Right lobe of liver (tissue), 6 donors: ENCODE data around the gene HIPK3. TPM values are rescaled to one million over a fixed set of nuclear protein-coding genes. Genes with fewer than 3 reads are reported as not detected.

ENCODE experiments used
- ATAC-seq, 4 donors: fragments of 200-7000 bp; cut with Tn5 transposase; one replicate each; pipeline ENCODE4 v1.9.1; 2020; ENCODE audit warnings: mild to moderate bottlenecking in 4 of 4, moderate library complexity in 4 of 4
- DNase-seq, 3 donors: peaks; one replicate each; pipeline ENCODE4 v3.0.0-alpha.2; 2020
- H3K27ac ChIP-seq, 3 donors: fragments of 200-600 bp; one replicate each; pipeline ENCODE4 v1.8.0; 2022
- H3K27me3 ChIP-seq, 2 donors: fragments of 200-600 bp; one replicate each; pipeline ENCODE4 v1.8.0; 2022
- H3K36me3 ChIP-seq, 4 donors: fragments of 200-600 bp; sonication (generic) in 1 of 4; one replicate each; pipeline versions ENCODE4 v1.5.1 to v1.8.0; 2017 to 2022; ENCODE audit warnings: control low read depth in 1 of 4
- H3K4me1 ChIP-seq, 4 donors: fragments of 200-600 bp; sonication (generic) in 1 of 4; one replicate each; pipeline versions ENCODE4 v1.5.1 to v1.8.0; 2017 to 2022; ENCODE audit warnings: control low read depth in 1 of 4
- H3K4me3 ChIP-seq, 3 donors: fragments of 200-600 bp; one replicate each; pipeline ENCODE4 v1.8.0; 2022
- H3K9me3 ChIP-seq, 4 donors: fragments of 200-600 bp; sonication (generic) in 1 of 4; one replicate each; pipeline versions ENCODE4 v1.5.1 to v1.8.0; 2017 to 2022; ENCODE audit warnings: control low read depth in 1 of 4
- POLR2A ChIP-seq: fragments of 450-650 bp; IDR thresholded peaks from one replicate; pipeline ENCODE4 v1.6.1; 2017; ENCODE audit warnings: antibody characterized with exemption, mild to moderate bottlenecking
- WGBS: methylation state at CpG from one replicate; pipeline ENCODE4 v1.1.6; 2018; ENCODE audit warnings: low coverage, low lambda C conversion rate; ENCODE audit not compliant: insufficient coverage; ENCODE audit errors: missing lambda C conversion rate; 5-methylcytosine and 5-hydroxymethylcytosine counted together
- intact Hi-C, 2 donors: fragments of 100-400 bp; cut with DNase I; formaldehyde crosslinking; loops; one replicate each; pipeline versions ENCODE4 v1.11.2 to v1.14.1; 2022
- long read RNA-seq: library from polyadenylated mRNA; unstranded; transcript quantifications from one replicate; pipeline ENCODE4 v2.0.0, GENCODE V29; 2019
- total RNA-seq, 6 experiments: library from RNA; depleted of rRNA in 2 of 6; stranded (reverse); fragments of >200 nt in 2 of 6; fragmentation: NEBNext Ultra II Directional in 3 of 6; extraction: Animal tissue kit (Norgen Biotek cat#: 25700) in 3 of 6; gene quantifications; one replicate each; pipeline versions ENCODE4 v1.1.0 to v1.2.4, GENCODE V29; 2016 to 2023
- TF ChIP-seq, protein P1 (sequence below), 4 donors: fragments of 200-600 bp in 3 of 4; fragments of 450-650 bp in 1 of 4; IDR thresholded peaks; one replicate each; pipeline versions ENCODE4 v1.5.1 to v1.8.0; 2016 to 2022; ENCODE audit warnings: antibody characterized with exemption in 4 of 4, mild to moderate bottlenecking in 2 of 4
- donor health status: DM: no; HTN: yes; CAD: no.
- donor health status: DM: no; HTN: no; CAD: no.
- donor health status: DM: no; HTN: no; CAD: no.
- donor health status: DM: no; HTN: yes; CAD: no.
- donor health status: DM: no; HTN: yes; CAD: no.

Gene HIPK3
- total RNA-seq: 10 to 100 TPM; 33.3 to 56.4 (median 38.1) TPM
- long read RNA-seq, partial matches to known transcripts: 0 of 2 reads
- long read RNA-seq, other reads (novel, unspliced or antisense): 0 of 2 reads

DNA sequence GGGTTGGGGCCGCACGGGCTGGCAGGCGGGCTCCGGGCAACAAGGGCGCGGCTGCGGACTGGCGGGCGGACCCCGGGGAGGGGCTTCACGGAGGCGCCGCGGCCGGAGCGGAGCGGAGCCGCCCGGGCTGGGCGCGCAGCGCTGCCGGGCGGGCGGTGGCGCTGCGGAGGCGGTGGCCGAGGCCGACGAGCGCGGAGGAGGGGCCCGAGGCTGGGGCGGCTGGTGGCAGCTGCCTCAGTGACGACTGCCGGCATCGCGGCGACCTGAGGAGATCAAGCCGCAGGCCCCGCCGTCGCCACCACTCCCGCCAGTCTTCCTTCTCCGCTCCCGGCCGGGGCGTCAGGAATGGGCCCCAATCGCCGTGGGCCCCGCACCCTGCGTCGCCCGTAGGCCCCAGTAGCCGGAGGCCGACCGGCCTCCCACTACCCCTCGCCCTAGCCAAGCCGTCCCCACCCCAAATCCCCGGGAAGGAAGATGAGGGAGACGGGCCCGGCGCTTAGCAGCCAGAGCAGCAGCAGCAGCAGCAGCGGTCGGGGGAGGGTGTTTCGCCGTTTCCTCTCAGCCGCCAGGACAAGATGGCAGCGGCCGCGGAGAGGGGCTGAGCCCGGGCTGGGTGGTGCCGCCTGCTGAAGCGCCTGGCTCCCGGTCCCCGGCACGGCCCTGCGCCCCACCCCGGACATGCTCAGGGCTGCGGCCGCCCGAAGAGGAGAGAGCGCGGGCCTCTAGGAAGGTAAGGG is at the start of gene HIPK3:
TSS of gene HIPK3 (plus strand) at position 222 of the 737 bp plus-strand sequence.
- peaks cover 0 to 22% (median 8%) of the 10 kb centered on the region in 4 donors for H3K4me1 ChIP-seq
- peak within 1 kb of the TSS; percentile 79 to 89 (median 83) for H3K4me3 ChIP-seq
- no peaks in the 10 kb centered on the region for H3K27me3 ChIP-seq
- no peaks in the 10 kb centered on the region for H3K36me3 ChIP-seq
- no CpG with 5 or more reads among the region's 85 CpGs for WGBS
- peak; percentile 95 for TF ChIP-seq POLR2A
- TF ChIP-seq, protein P1, sequence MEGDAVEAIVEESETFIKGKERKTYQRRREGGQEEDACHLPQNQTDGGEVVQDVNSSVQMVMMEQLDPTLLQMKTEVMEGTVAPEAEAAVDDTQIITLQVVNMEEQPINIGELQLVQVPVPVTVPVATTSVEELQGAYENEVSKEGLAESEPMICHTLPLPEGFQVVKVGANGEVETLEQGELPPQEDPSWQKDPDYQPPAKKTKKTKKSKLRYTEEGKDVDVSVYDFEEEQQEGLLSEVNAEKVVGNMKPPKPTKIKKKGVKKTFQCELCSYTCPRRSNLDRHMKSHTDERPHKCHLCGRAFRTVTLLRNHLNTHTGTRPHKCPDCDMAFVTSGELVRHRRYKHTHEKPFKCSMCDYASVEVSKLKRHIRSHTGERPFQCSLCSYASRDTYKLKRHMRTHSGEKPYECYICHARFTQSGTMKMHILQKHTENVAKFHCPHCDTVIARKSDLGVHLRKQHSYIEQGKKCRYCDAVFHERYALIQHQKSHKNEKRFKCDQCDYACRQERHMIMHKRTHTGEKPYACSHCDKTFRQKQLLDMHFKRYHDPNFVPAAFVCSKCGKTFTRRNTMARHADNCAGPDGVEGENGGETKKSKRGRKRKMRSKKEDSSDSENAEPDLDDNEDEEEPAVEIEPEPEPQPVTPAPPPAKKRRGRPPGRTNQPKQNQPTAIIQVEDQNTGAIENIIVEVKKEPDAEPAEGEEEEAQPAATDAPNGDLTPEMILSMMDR (IDR thresholded peaks at IDR 0.05): peak; percentile 11 to 67 (median 30)
- ATAC-seq (peak; percentile 78 to 89 (median 82)), DNase-seq (peak; percentile 87 to 91 (median 90))
- intact Hi-C loops: no loop called here
- H3K27ac ChIP-seq: peak within 1 kb of the TSS; percentile 99 to 100 (median 99)
- H3K9me3 ChIP-seq: no peaks in the 10 kb centered on the region

DNA sequence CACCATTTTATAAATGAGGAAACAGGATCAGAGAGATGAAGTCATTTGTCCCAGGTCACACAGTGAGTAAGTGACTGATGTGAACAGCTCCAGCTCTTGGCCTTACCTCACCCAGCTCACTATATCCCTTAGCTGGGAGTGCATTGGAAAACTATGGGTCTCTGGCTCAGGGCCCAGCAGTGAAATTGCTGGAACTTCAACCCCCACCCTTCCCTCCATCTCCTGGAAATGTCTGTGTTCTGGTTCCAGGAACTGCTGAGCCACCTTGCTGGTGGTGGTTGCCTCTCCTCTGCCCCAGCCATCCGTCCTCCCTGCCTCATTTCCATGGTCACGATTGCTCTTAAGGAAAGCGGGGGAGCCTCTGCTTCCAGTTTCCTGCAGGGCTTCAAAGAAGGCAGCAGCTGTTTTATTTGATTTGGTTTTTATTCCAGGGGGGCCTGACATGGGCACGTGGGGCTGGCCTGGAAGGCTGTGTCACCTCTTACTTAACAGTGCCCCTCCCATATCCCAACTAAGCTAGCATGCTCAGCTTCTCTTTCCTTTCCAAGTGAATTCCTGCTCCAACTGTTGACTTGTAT is 49.7 kb upstream of the HIPK3 start:
- WGBS: 67% methylated on average over 2 of the region's 4 CpGs
- Histone ChIP-seq H3K36me3 (no peaks in the 10 kb centered on the region), H3K27ac (no peak overlapping the region), H3K27me3 (no peaks in the 10 kb centered on the region), H3K4me1 (no peaks in the 10 kb centered on the region), H3K9me3 (no peaks in the 10 kb centered on the region), H3K4me3 (no peak overlapping the region)
- intact Hi-C loops: no loop called here
- TF ChIP-seq, protein P1 (IDR thresholded peaks at IDR 0.05): no peak
- TF ChIP-seq POLR2A: no peak
- ATAC-seq (peak in 2 of 4 donors; percentile 18 to 67), DNase-seq (no peak)

DNA sequence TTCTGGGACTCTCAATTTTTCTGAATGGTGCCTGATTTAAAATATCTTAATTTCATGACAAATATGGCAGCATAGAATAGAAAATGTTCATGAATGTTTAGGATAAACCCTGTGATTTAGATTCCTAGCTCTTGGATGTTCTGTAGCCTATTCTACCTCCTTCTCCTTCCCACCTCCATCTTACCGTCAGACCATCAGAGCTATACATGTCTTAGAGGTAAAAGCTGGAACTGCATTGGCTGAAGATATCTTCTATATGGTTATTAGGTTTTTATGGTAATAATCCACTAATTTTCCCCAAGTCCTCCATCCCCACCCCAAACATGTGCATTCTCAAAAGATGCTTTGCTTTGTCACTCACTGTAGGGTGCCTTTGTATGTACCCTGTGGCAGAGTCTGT is 49.0 kb upstream of the HIPK3 start:
- 100% methylated on average over 1 of the region's 1 CpG for WGBS
- H3K27me3 ChIP-seq: no peaks in the 10 kb centered on the region
- ATAC-seq: no peak
- DNase-seq: no peak
- H3K27ac ChIP-seq: no peak overlapping the region
- H3K4me1 ChIP-seq: no peaks in the 10 kb centered on the region
- intact Hi-C loops: no loop called here
- TF ChIP-seq POLR2A: no peak
- TF ChIP-seq, protein P1 (IDR thresholded peaks at IDR 0.05): no peak
- H3K36me3 ChIP-seq: no peaks in the 10 kb centered on the region
- no peaks in the 10 kb centered on the region for H3K9me3 ChIP-seq
- no peak overlapping the region for H3K4me3 ChIP-seq

DNA sequence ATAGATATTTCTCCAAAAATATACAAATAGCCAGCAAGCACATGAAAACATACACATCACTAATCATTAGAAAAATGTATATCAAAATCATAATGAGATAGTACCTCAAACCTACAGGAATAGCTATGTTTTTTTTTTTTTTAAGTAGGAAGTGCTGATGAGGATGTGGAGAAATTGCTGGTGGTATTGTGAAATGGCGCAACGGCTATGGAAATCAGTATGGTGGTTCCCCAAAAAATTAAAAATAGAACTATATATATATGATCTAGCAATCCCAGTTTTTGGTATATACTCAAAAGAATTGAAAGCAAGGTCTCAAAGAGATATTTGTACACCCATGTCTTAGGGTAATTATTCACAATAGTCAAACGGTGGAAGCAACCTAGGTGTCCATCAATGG is 46.0 kb upstream of the HIPK3 start:
- 39% methylated on average over 3 of the region's 3 CpGs for WGBS
- H3K4me1 ChIP-seq: no peaks in the 10 kb centered on the region
- no peaks in the 10 kb centered on the region for H3K9me3 ChIP-seq
- DNase-seq: no peak
- H3K4me3 ChIP-seq: no peak overlapping the region
- H3K36me3 ChIP-seq: no peaks in the 10 kb centered on the region
- intact Hi-C loops: no loop called here
- H3K27me3 ChIP-seq: no peaks in the 10 kb centered on the region
- peak in 3 of 4 donors; percentile 23 to 35 (median 24) for ATAC-seq
- H3K27ac ChIP-seq: no peak overlapping the region
- TF ChIP-seq, protein P1 (IDR thresholded peaks at IDR 0.05): no peak
- no peak for TF ChIP-seq POLR2A
